ENCODE data around the gene GUCD1. TPM values are rescaled to one million over a fixed set of nuclear protein-coding genes. Genes with fewer than 3 reads are reported as not detected.
"Not testable (repeated sequence)": the region's sequence is repeated elsewhere in the genome, so short reads cannot be mapped to it uniquely, and the experiment has no call there.

GUCD1 gene
- total RNA-seq, 1 experiment from 2014 or later: 48.7 TPM

- POLR2A ChIA-PET; BruUV-seq (replicated peaks); H3K27ac ChIP-seq (ENCODE audit: low read depth, low read length); H3K79me2 ChIP-seq (ENCODE audit: insufficient read depth, low read length); H3K27me3 ChIP-seq (ENCODE audit: insufficient read depth, low read length); intact Hi-C loops (cut with micrococcal nuclease); RAD21 ChIA-PET (ENCODE audit: low non-redundant PET in 1 of 2, low total read pairs in 2 of 2, uncharacterized antibody in 2 of 2, unreplicated experiment in 2 of 2); CTCF ChIA-PET; H3K9me3 ChIP-seq (ENCODE audit: control insufficient read depth in 1 of 2, insufficient read depth in 1 of 2, low read depth in 1 of 2, low read length in 2 of 2); H2AFZ ChIP-seq (ENCODE audit: low read depth, low read length, poor library complexity, severe bottlenecking); H3K36me3 ChIP-seq (ENCODE audit: control insufficient read depth in 1 of 2, insufficient read depth in 2 of 2, low read length in 2 of 2); H3K9me2 ChIP-seq (ENCODE audit: insufficient read depth); DNase-seq (ENCODE audit: low read depth, low spot score); H4K20me1 ChIP-seq (ENCODE audit: insufficient read depth): not testable (repeated sequence)
- Histone ChIP-seq H3K4me3 (replicated peaks in 1 of 2; ENCODE audit: low read depth in 1 of 2, low read length in 2 of 2) (peak within 1 kb of the TSS; percentile 27 to 42), H3K9ac (ENCODE audit: low read length) (peak within 1 kb of the TSS; percentile 14; the same call in 1 of the 2 replicates), H3K4me1 (ENCODE audit: control insufficient read depth in 1 of 2, insufficient read depth in 2 of 2, low read length in 2 of 2) (peaks cover 28 to 45% of the 10 kb centered on the region in 2 experiments), H3K4me2 (ENCODE audit: low read length) (peak within 1 kb of the TSS; percentile 70)
- peak; percentile 28 for ATAC-seq
These were observed 48.2 kb upstream of the GUCD1 start, which contains the start of gene GGT1 for GRCh38 chr22:24602847-24603769. TSS of gene GGT1 (plus strand) at chr22:24603193. CDS start at chr22:24611082, 7,889 bp downstream.

GRCh38 chr22:24602105-24602749 lies 47.3 kb upstream of the GUCD1 start:
- Histone ChIP-seq H3K4me2 (ENCODE audit: low read length) (peak overlapping the region; percentile 70), H3K4me1 (ENCODE audit: control insufficient read depth in 1 of 2, insufficient read depth in 2 of 2, low read length in 2 of 2) (peaks cover 28 to 40% of the 10 kb centered on the region in 2 experiments)
- H3K9me3 ChIP-seq (ENCODE audit: control insufficient read depth in 1 of 2, insufficient read depth in 1 of 2, low read depth in 1 of 2, low read length in 2 of 2); H3K36me3 ChIP-seq (ENCODE audit: control insufficient read depth in 1 of 2, insufficient read depth in 2 of 2, low read length in 2 of 2); DNase-seq (ENCODE audit: low read depth, low spot score); H3K79me2 ChIP-seq (ENCODE audit: insufficient read depth, low read length); H3K9me2 ChIP-seq (ENCODE audit: insufficient read depth); H3K9ac ChIP-seq (ENCODE audit: low read length); POLR2A ChIA-PET; BruUV-seq (replicated peaks); intact Hi-C loops (cut with micrococcal nuclease); H3K4me3 ChIP-seq (replicated peaks in 1 of 2; ENCODE audit: low read depth in 1 of 2, low read length in 2 of 2); CTCF ChIA-PET; H2AFZ ChIP-seq (ENCODE audit: low read depth, low read length, poor library complexity, severe bottlenecking); RAD21 ChIA-PET (ENCODE audit: low non-redundant PET in 1 of 2, low total read pairs in 2 of 2, uncharacterized antibody in 2 of 2, unreplicated experiment in 2 of 2); H3K27ac ChIP-seq (ENCODE audit: low read depth, low read length); H3K27me3 ChIP-seq (ENCODE audit: insufficient read depth, low read length); H4K20me1 ChIP-seq (ENCODE audit: insufficient read depth); ATAC-seq: not testable (repeated sequence)
